HG02678 (cell line): ENCODE measurements around the gene DUSP19.

Experiments used
- ATAC-seq: cut with Tn5 transposase; IDR thresholded peaks from one replicate; pipeline ENCODE4 v1.9.1; 2021; ENCODE audit warnings: mild to moderate bottlenecking, moderate library complexity; ENCODE audit not compliant: unreplicated experiment

DUSP19 gene

DNA sequence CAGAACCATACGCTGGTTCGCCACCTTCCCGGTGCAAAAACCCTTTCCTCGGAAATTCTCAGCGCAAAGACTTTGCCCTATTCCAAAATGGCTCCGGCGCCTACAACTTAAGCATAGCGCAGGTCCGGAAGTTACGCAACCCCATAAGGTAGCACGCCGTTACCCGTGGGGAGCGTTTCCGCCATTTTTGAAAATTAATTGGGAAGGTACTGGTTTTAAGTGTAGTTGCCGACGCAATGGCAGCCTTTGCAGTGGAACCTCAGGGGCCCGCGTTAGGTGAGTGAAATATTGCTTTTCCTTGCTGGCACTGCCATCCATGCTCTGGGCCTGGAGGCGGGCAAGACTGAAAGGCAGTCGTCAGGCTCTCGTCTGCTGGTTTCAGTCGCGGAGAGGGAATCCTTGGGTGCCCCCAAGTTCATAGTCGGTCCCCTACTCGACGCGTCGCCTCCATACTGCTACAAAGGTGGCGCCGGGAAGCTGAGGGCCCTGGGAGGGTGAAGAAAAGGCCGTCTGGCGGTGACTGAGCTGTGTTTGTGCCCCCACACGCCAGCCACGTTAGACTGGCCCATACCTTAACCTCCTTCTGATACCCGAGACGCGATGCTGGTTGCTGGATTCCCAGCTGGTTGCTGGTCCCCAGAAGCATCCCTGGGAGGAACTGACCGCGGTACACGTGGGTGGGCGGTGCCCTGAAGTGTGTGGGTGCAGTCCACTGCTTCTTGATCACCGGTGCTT, 45.8 kb downstream of the DUSP19 start, which contains the start of gene NUP35:
TSS of gene NUP35 (plus strand) at position 222 of the 735 bp plus-strand sequence. CDS start at position 237, 15 bp downstream.
- ATAC-seq = peak; percentile 87

GRCh38 chr2:183124957-183125255, 46.4 kb downstream of the DUSP19 start:
- ATAC-seq = no peak

DNA sequence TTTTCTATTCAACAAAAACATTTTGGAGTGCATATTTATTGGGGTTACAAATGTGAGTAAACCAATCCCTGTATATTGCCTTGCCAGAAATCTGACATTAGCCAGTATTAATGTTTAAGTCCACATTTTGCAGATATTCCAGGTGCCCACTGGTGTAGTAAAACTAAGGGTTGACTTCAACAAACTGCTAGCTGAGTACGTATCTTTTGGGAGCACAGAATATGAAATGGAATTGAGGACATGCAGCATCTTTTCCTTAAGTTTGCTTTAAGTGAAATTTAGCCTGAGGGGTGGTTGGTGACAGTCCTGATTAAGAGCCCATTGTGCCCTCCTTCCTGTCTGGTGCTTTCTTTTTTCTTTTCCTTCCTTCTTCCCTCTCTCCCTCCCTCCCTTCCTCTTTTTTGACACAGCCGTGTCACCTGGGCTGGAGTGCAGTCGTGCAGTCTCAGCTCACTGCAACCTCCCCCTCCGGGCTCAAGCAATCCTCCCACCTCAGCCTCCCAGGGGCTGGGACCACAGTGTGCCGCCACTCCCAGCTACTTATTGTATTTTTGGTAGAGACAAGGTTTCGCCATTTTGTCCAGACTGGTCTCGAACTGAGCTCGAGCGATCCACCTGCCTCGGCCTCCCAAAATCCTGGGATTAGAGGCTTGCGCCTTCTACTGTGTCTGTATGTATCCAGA, 47.3 kb downstream of the DUSP19 start:
- ATAC-seq = no peak

DNA sequence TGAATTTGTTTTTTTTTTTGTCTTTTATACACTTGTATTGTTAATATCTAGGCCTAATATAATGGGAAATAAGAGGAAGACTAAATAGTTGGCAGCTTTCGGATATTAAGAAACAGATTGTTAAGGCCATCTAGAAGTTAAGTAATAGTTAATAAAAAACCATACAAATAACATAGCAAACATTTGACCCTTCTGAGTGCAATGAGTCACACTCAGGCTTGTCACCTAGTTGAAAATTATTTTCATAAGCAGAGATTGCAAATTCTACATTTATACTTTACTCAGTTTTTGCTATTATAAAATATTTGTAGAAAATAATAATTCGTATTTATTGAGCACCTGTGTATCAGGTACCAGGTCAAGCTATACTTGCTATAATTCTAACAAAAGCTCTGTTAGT, 48.1 kb downstream of the DUSP19 start:
- ATAC-seq = no peak

DNA sequence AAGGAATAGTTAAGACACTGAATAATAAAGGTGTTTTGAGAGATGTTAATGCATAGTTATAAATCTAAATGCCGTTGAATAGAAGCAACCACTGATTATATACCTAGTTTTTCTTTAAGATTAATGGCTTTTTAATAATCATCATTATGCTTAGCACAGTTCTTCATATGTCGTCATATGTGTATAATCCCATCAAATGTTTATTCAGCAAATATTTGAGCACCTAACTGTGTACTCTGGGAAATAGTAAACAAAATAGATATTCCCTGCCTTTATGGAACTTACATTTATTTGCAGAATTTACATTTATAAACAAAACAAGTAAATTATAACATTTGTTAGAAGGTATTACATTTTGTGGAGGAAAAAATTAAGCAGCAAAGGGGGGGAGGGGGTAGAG, 55.5 kb downstream of the DUSP19 start:
- no peak for ATAC-seq

GRCh38 chr2:183148955-183149354, 70.4 kb downstream of the DUSP19 start:
- ATAC-seq = no peak

- ATAC-seq = no peak
Observed at GRCh38 chr2:183149489-183149888, 70.9 kb downstream of the DUSP19 start.
